Muscle layer of colon (tissue), 2 donors: ENCODE results near the gene PRUNE2.
A peak's percentile ranks its signal among the peaks of the same experiment; 100 is the strongest.

Experiments
- H3K27ac ChIP-seq: one replicate; pipeline ENCODE4 v1.7.0; 2013; ENCODE audit warnings: low read depth, mild to moderate bottlenecking, low read length, moderate library complexity
- H3K27me3 ChIP-seq, 2 donors: one replicate each; pipeline ENCODE4 v1.7.0; 2013; ENCODE audit warnings: low read length in 2 of 2, mild to moderate bottlenecking in 2 of 2; ENCODE audit not compliant: insufficient read depth in 2 of 2, control insufficient read depth in 1 of 2
- H3K36me3 ChIP-seq: one replicate; pipeline ENCODE4 v1.7.0; 2013; ENCODE audit warnings: mild to moderate bottlenecking, low read length; ENCODE audit not compliant: insufficient read depth
- H3K4me1 ChIP-seq: one replicate; pipeline ENCODE4 v1.7.0; 2013; ENCODE audit warnings: mild to moderate bottlenecking, low read length; ENCODE audit not compliant: insufficient read depth
- H3K4me3 ChIP-seq, 2 donors: one replicate each; pipeline ENCODE4 v1.7.0; 2013; ENCODE audit warnings: low read length in 2 of 2, low read depth in 1 of 2, mild to moderate bottlenecking in 1 of 2, moderate library complexity in 1 of 2
- H3K9ac ChIP-seq: one replicate; pipeline ENCODE4 v1.7.0; 2013; ENCODE audit warnings: low read length
- H3K9me3 ChIP-seq: one replicate; pipeline ENCODE4 v1.7.0; 2013; ENCODE audit warnings: mild to moderate bottlenecking, low read length
- donor health status: abdominal sarcoma.
- donor health status: Adenocarcinoma of cecum.

The PRUNE2 gene

GRCh38 chr9:76692458-76693129 is 213.3 kb downstream of the PRUNE2 start:
- H3K27me3 ChIP-seq = no peaks in the 10 kb centered on the region
- H3K9ac ChIP-seq = no peak overlapping the region
- H3K9me3 ChIP-seq = no peaks in the 10 kb centered on the region
- H3K36me3 ChIP-seq = peaks cover 5% of the 10 kb centered on the region
- H3K27ac ChIP-seq = no peak overlapping the region
- peaks cover 44% of the 10 kb centered on the region for H3K4me1 ChIP-seq
- H3K4me3 ChIP-seq = peak overlapping the region in 1 of 2 donors; percentile 9

DNA sequence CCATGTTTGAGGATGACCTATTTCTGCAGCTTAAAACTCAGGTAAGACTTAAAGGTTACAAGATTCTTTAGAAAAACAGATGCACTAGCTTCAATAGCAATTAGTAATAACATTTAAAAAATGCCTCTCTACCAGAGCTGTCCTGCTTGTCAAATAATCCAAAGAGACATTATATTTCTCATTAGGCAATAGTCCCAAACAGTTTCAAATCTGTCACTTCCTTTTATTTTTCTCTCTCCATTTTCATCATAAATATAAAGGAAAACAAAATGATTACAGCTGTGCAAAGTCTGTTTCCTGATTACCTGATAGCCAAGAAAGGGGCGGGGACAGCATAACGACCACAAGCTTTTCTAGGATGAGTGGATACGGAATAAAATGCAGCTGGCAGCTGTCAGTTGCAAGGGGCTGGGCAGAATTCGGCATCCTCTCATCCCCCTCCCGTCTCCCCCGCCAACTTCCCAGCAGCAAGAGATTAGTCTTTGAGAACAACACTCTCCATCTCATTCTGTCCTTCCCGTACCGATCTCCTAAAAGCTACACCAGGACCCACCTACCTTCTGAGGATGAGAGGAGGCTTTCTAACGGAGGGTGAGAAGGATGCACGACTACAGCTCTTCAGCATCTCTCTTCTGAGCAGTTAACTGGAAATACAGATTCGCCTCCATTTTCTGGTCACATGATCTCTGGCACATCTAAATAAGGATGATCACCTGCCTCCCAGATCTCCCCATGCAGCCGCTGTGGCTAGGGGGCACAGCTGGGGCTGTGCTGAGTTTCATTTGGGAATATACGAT is 214.2 kb downstream of the PRUNE2 start:
- Histone ChIP-seq H3K9me3 (no peaks in the 10 kb centered on the region), H3K27ac (no peak overlapping the region), H3K4me1 (peaks cover 44% of the 10 kb centered on the region), H3K4me3 (peak overlapping the region in 1 of 2 donors; percentile 9), H3K36me3 (peaks cover 9% of the 10 kb centered on the region), H3K27me3 (no peaks in the 10 kb centered on the region), H3K9ac (no peak overlapping the region)

- H3K36me3 ChIP-seq = peaks cover 9% of the 10 kb centered on the region
- no peaks in the 10 kb centered on the region for H3K27me3 ChIP-seq
- no peak overlapping the region for H3K9ac ChIP-seq
- H3K4me3 ChIP-seq = no peak overlapping the region
- peaks cover 44% of the 10 kb centered on the region for H3K4me1 ChIP-seq
- H3K27ac ChIP-seq = no peak overlapping the region
- H3K9me3 ChIP-seq = no peaks in the 10 kb centered on the region
Measured at GRCh38 chr9:76690973-76691370, 214.9 kb downstream of the PRUNE2 start.

DNA sequence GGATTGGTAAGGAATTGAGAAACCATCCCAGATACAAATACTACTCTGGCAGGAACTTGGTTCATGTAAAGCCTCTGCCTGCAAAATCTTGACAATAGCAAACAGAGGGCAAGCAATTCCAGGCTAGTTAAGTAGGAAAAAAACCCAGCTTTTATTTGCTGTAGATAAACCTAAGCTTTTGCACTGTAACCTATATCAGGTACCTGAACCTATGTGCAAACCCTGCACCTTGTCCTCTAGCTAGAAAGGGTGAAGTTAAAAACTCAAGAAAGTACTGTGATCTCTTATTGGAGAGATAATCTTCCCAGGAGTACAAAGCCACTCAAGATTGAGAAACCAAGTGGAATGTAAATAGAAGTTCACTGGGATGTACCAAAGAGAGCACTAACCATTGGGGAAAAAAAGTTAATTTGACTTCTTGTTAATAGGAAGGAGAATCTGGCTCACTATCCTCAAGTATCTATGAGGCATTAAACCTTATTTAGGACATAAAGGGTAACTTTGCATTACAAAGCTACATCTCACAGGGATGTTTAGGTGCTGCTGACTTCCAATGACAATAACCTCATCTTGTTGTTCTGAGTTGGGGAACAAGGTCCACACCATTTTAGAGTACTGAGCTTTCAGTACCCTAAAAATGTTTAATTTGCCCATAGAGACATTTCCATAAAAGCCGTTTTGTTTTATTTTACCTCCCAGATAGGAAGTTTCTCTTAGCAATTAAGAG is 215.5 kb downstream of the PRUNE2 start:
- Histone ChIP-seq H3K36me3 (peaks cover 14% of the 10 kb centered on the region), H3K4me1 (peaks cover 44% of the 10 kb centered on the region), H3K9me3 (no peaks in the 10 kb centered on the region), H3K27me3 (no peaks in the 10 kb centered on the region), H3K4me3 (no peak overlapping the region), H3K9ac (no peak overlapping the region), H3K27ac (no peak overlapping the region)

DNA sequence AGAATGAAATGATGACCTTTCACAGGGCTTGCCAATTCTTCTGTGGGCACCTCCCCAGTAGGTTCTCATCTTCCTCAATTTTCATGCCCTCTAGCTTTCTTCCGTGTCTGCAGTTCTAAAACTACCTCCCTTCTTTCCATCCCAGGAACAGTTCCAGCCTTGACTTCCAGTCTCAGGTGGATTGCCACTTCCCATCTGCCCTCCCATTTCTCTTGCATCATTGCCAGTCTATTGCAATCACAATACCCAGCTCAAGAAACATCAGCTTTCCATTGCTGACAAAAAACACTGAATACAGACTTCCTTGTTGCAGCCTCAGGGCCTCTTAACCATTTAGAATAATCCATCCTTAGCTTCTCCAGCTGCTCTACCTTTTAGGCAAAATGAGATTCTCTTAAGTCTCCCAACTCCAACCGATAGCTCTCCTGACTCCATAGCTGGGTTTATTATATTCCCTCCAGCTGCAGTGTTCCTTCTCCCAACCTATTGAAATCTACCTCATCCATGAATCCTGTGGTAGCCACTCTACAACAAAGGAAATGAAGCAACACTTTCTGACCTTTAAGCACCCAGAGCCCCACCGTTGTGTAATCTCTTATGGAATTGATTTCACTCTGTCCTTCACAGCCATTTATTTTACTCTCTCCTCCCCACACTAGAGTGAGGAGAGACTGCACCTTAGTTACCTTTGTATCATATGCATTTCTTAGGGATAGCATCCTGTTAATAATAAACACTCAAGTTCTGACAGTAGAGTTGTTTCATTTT is 217.3 kb downstream of the PRUNE2 start:
- Histone ChIP-seq H3K9ac (no peak overlapping the region), H3K36me3 (peaks cover 17% of the 10 kb centered on the region), H3K9me3 (no peaks in the 10 kb centered on the region), H3K4me3 (no peak overlapping the region), H3K27me3 (no peaks in the 10 kb centered on the region), H3K27ac (no peak overlapping the region), H3K4me1 (peaks cover 44% of the 10 kb centered on the region)

DNA sequence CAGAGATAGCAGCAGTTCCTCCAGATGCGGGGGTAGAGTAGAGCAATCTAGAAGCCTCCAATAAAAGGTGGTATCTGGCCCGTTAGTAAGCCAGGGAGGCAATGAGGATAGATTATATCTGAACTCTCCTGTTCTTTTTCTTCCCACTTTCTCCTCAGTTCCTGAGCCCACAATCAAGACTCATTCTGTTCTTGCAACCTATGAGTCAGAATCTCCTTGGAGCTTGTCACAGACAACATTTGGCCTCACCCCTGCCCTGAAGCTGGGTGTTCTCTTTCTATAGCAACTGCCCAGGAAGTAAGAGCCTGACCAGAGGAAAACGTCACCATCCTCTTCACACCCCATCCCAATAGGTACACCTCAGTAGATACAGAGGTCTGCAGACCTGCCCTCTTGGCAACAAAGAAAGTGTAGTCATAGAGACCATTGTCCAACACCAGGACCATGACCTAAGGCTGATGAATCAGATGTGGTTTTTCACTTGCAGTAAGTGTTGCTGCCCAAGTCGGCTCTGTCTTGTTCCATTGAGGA is 218.0 kb downstream of the PRUNE2 start:
- peaks cover 44% of the 10 kb centered on the region for H3K4me1 ChIP-seq
- no peaks in the 10 kb centered on the region for H3K9me3 ChIP-seq
- no peak overlapping the region for H3K27ac ChIP-seq
- H3K27me3 ChIP-seq = no peaks in the 10 kb centered on the region
- peaks cover 19% of the 10 kb centered on the region for H3K36me3 ChIP-seq
- H3K4me3 ChIP-seq = no peak overlapping the region
- no peak overlapping the region for H3K9ac ChIP-seq

DNA sequence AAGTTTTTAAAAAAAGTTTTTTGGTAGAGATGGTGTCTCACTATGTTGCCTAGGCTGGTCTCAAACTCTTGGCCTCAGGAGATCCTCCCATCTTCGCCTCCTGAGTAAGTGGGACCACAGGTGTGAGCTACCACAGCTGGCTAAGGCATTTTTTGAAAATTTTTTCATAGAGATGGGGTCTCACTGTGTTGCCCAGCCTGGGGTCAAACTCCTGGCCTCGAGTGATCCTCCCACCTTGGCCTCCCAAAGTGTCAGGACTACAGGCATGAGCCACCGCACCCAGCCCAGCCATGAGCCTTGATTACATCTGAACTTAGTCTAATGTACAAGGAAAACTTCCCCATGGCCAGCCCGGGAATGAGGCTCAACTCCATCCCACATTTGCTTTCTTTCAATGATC is 219.2 kb downstream of the PRUNE2 start:
- H3K9ac ChIP-seq = no peak overlapping the region
- H3K27ac ChIP-seq = no peak overlapping the region
- H3K27me3 ChIP-seq = no peaks in the 10 kb centered on the region
- no peaks in the 10 kb centered on the region for H3K9me3 ChIP-seq
- no peak overlapping the region for H3K4me3 ChIP-seq
- peaks cover 33% of the 10 kb centered on the region for H3K4me1 ChIP-seq
- peaks cover 16% of the 10 kb centered on the region for H3K36me3 ChIP-seq

- no peak overlapping the region for H3K9ac ChIP-seq
- no peaks in the 10 kb centered on the region for H3K27me3 ChIP-seq
- H3K4me3 ChIP-seq = no peak overlapping the region
- H3K27ac ChIP-seq = no peak overlapping the region
- H3K9me3 ChIP-seq = no peaks in the 10 kb centered on the region
- H3K36me3 ChIP-seq = peaks cover 15% of the 10 kb centered on the region
- H3K4me1 ChIP-seq = peaks cover 14% of the 10 kb centered on the region
Measured at GRCh38 chr9:76684213-76684612, 221.7 kb downstream of the PRUNE2 start.

- Histone ChIP-seq H3K27me3 (no peaks in the 10 kb centered on the region), H3K4me3 (no peak overlapping the region)
Measured at GRCh38 chr9:76681556-76681955, 224.4 kb downstream of the PRUNE2 start.

GRCh38 chr9:76680716-76681425 is 225.0 kb downstream of the PRUNE2 start:
- Histone ChIP-seq H3K9ac (no peak overlapping the region), H3K4me1 (peaks cover 10% of the 10 kb centered on the region)

More at GRCh38 chr9:76681556-76681955, 224.4 kb downstream of the PRUNE2 start:
- peaks cover 10% of the 10 kb centered on the region for H3K4me1 ChIP-seq
- no peak overlapping the region for H3K27ac ChIP-seq
- H3K9ac ChIP-seq = no peak overlapping the region
- no peaks in the 10 kb centered on the region for H3K9me3 ChIP-seq
- peaks cover 11% of the 10 kb centered on the region for H3K36me3 ChIP-seq

More at GRCh38 chr9:76680716-76681425, 225.0 kb downstream of the PRUNE2 start:
- Histone ChIP-seq H3K36me3 (peaks cover 11% of the 10 kb centered on the region), H3K27ac (no peak overlapping the region), H3K27me3 (no peaks in the 10 kb centered on the region), H3K4me3 (no peak overlapping the region), H3K9me3 (no peaks in the 10 kb centered on the region)
